Omental fat pad (tissue), 4 donors: ENCODE results near the gene TSPY1. TPM values are rescaled to one million over a fixed set of nuclear protein-coding genes. Genes with fewer than 3 reads are reported as not detected.
"Not testable (repeated sequence)": the region's sequence is repeated elsewhere in the genome, so short reads cannot be mapped to it uniquely, and the experiment has no call there.

Experiments
- ATAC-seq: fragments of 150-250 bp; one replicate; pipeline ENCODE4 v1.9.1; 2016; ENCODE audit warnings: mild to moderate bottlenecking, moderate library complexity; ENCODE audit not compliant: low FRiP score
- DNase-seq: peaks from one replicate; pipeline ENCODE4 v3.0.0-alpha.2; 2019; ENCODE audit warnings: low spot score
- total RNA-seq, 4 donors: library from RNA; depleted of rRNA; stranded (reverse); fragments of >200 nt; gene quantifications; one replicate each; pipeline ENCODE4 v1.1.0, GENCODE V29; 2016

The TSPY1 gene
- not detected for total RNA-seq

DNA sequence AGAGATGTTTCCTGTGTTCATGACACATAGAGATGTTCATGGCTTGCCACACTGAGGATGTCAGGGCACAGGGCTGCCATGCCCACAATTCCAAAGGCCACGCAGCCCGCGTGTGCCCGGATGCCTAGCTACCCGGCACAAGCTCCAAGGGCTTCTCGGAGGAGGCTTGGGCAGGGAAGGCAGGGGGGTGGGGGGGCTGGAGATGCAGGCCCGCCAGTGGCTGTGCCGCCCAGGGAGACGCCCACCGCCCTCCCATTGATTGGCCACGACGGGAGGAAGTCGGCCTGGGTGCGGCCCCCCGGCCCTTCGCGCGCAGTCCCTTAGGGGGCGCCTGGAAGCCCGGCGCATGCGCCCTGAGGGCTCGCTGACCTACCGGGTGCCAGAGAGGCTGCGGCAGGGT, at the start of gene TSPY1:
TSPY1 (plus strand) TSS at position 301 of the 400 bp plus-strand sequence; CDS start at position 347, 46 bp downstream.
- not testable (repeated sequence) for DNase-seq, ATAC-seq

GRCh38 chrY:9486967-9487366, 20.2 kb downstream of the TSPY1 start, which contains the start of gene TSPY9:
TSS of gene TSPY9 (plus strand) at chrY:9487267. CDS start at chrY:9487313, 46 bp downstream.
- not testable (repeated sequence) for ATAC-seq, DNase-seq

GRCh38 chrY:9504396-9504795, 37.6 kb downstream of the TSPY1 start:
- DNase-seq, ATAC-seq: not testable (repeated sequence)

DNA sequence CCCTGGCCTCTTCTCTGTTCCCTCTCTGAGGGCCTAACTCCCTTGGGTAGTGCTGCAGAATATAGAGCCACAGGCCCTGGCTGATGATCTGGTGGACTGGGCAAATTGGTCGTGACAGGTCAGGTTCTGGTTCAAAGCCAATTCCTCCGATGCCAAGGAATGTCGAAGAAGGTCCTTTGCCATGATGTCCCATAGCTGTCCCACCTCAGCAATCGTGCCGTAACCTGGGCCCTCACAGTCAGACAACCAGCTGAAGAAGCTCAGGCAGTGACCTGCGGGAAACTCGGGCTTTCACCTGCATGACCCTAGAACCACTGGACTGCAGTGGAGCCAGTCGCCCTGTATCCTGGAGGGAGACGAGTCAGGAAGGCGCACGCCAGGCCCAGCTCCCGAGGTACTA, 49.5 kb downstream of the TSPY1 start:
- DNase-seq, ATAC-seq: not testable (repeated sequence)

Other genes with a start within 250 kb of the TSPY1 start
- gene TSPY4, start 129.5 kb upstream of the TSPY1 start, total RNA-seq: not detected
- not detected for gene TSPY8, start 109.2 kb upstream of the TSPY1 start, total RNA-seq
- not detected for gene TSPY3, start 68.5 kb upstream of the TSPY1 start, total RNA-seq
- gene TSPY9, start 20.3 kb downstream of the TSPY1 start, total RNA-seq: not detected
- gene TSPY10, start 60.9 kb downstream of the TSPY1 start, total RNA-seq: not detected